HG03039 (cell line): ENCODE results near the gene ARRDC2.
"Not testable (repeated sequence)": the region's sequence is repeated elsewhere in the genome, so short reads cannot be mapped to it uniquely, and the experiment has no call there.

Experiments used
- ATAC-seq: cut with Tn5 transposase; IDR thresholded peaks from one replicate; pipeline ENCODE4 v1.9.1; 2021; ENCODE audit warnings: mild to moderate bottlenecking, moderate library complexity; ENCODE audit not compliant: unreplicated experiment

ARRDC2 gene

GRCh38 chr19:18007917-18008673, at the start of gene ARRDC2:
Gene ARRDC2, plus strand, starts transcription at chr19:18008170. Its CDS starts 141 bp downstream, at chr19:18008311.
- ATAC-seq: no peak

GRCh38 chr19:17963936-17964691, 43.9 kb upstream of the ARRDC2 start:
- no peak for ATAC-seq

GRCh38 chr19:17965370-17966128, 42.4 kb upstream of the ARRDC2 start:
- no peak for ATAC-seq

GRCh38 chr19:17966129-17966483, 41.9 kb upstream of the ARRDC2 start:
- no peak for ATAC-seq

- ATAC-seq: no peak
Observed at GRCh38 chr19:17966550-17967256, 41.3 kb upstream of the ARRDC2 start, which contains the start of gene KCNN1. Gene KCNN1, plus strand, starts transcription at chr19:17967107. Its CDS starts 6,782 bp downstream, at chr19:17973889.

- ATAC-seq: no peak
Observed at GRCh38 chr19:17967257-17968051, 40.5 kb upstream of the ARRDC2 start.

- no peak for ATAC-seq
Observed at GRCh38 chr19:17968362-17968761, 39.6 kb upstream of the ARRDC2 start.

- no peak for ATAC-seq
Observed at GRCh38 chr19:17969096-17969792, 38.7 kb upstream of the ARRDC2 start.

GRCh38 chr19:17972230-17972629, 35.7 kb upstream of the ARRDC2 start:
- no peak for ATAC-seq

- no peak for ATAC-seq
Observed at GRCh38 chr19:17973759-17974158, 34.2 kb upstream of the ARRDC2 start.

GRCh38 chr19:17974551-17974950, 33.4 kb upstream of the ARRDC2 start:
- ATAC-seq: no peak

GRCh38 chr19:17975032-17975431, 32.9 kb upstream of the ARRDC2 start:
- no peak for ATAC-seq

- ATAC-seq: no peak
Observed at GRCh38 chr19:17977021-17977420, 30.9 kb upstream of the ARRDC2 start.

GRCh38 chr19:17977488-17977887, 30.5 kb upstream of the ARRDC2 start:
- ATAC-seq: no peak

- ATAC-seq: no peak
Observed at GRCh38 chr19:17981611-17982010, 26.4 kb upstream of the ARRDC2 start.

- ATAC-seq: no peak
Observed at GRCh38 chr19:17982430-17982829, 25.5 kb upstream of the ARRDC2 start.

- ATAC-seq: no peak
Observed at GRCh38 chr19:17985037-17985818, 22.7 kb upstream of the ARRDC2 start.

GRCh38 chr19:17986569-17986968, 21.4 kb upstream of the ARRDC2 start:
- not testable (repeated sequence) for ATAC-seq

- no peak for ATAC-seq
Observed at GRCh38 chr19:17988161-17988560, 19.8 kb upstream of the ARRDC2 start.
